SK-N-SH treated with all-trans-retinoic acid at 6 μM for 48 hours (cell line): ENCODE data around the gene PRR36.

Experiments
- GLIS3 ChIP-seq: fragments of 250-450 bp; sonication (Bioruptor Pico); IDR thresholded peaks from 2 replicates; pipeline ENCODE4 v1.5.0; 2020; ENCODE audit warnings: mild to moderate bottlenecking, moderate library complexity
- PATZ1 ChIP-seq: fragments of 250-450 bp; sonication (Bioruptor Pico); IDR thresholded peaks from 2 replicates; pipeline ENCODE4 v1.8.0; 2020; ENCODE audit warnings: mild to moderate bottlenecking, moderate library complexity, borderline replicate concordance
- TSHZ2 ChIP-seq: fragments of 250-450 bp; sonication (Bioruptor Pico); IDR thresholded peaks from 2 replicates; pipeline ENCODE4 v1.5.0; 2020; ENCODE audit warnings: mild to moderate bottlenecking, moderate library complexity
- ZFP3 ChIP-seq: fragments of 250-450 bp; sonication (Bioruptor Pico); IDR thresholded peaks from 2 replicates; pipeline ENCODE4 v1.5.0; 2020; ENCODE audit warnings: mild to moderate bottlenecking, moderate library complexity

GRCh38 chr19:7839476-7839875 lies 34.7 kb downstream of the PRR36 start:
- TF ChIP-seq GLIS3 (CRISPR knock-in tag) (no peak), TSHZ2 (CRISPR knock-in tag) (no peak), ZFP3 (CRISPR knock-in tag) (no peak), PATZ1 (CRISPR knock-in tag) (no peak)
